ENCODE measurements around the gene HNRNPA2B1.

DNA sequence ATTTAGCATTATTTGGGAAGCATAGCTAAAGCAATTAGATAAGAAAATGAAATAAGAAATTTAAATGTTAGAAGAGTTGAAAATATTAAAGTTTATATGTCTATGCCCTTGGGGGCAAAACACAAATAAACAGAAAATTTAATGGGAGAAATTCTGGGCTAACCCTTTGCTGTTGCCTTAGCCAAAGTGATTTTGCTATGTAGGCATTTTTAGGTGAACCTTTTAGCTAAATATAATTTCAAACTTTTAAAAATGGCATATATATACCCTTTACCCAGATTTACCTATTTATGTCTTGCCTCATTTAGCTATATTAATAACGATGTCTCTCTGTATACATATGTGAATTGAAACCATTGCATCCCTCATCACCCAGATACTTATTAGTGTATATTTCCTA lies 28.5 kb downstream of the HNRNPA2B1 start:
- no peak for TF ChIP-seq EZH2phosphoT487 (conservative IDR thresholded peaks at IDR 0.05; ENCODE audit: low read length)
- TF ChIP-seq, protein P1, sequence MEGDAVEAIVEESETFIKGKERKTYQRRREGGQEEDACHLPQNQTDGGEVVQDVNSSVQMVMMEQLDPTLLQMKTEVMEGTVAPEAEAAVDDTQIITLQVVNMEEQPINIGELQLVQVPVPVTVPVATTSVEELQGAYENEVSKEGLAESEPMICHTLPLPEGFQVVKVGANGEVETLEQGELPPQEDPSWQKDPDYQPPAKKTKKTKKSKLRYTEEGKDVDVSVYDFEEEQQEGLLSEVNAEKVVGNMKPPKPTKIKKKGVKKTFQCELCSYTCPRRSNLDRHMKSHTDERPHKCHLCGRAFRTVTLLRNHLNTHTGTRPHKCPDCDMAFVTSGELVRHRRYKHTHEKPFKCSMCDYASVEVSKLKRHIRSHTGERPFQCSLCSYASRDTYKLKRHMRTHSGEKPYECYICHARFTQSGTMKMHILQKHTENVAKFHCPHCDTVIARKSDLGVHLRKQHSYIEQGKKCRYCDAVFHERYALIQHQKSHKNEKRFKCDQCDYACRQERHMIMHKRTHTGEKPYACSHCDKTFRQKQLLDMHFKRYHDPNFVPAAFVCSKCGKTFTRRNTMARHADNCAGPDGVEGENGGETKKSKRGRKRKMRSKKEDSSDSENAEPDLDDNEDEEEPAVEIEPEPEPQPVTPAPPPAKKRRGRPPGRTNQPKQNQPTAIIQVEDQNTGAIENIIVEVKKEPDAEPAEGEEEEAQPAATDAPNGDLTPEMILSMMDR (IDR thresholded peaks at IDR 0.05; ENCODE audit: insufficient read depth, low read length, poor library complexity, severe bottlenecking) = no peak

Measured in SU-DHL-6 (cell line).